ENCODE results near the gene LAPTM5. TPM values are rescaled to one million over a fixed set of nuclear protein-coding genes. Genes with fewer than 3 reads are reported as not detected.

LAPTM5 gene
- total and polyA plus RNA-seq, 8 donors = 4.6 to 48.4 (median 35.4) TPM

DNA sequence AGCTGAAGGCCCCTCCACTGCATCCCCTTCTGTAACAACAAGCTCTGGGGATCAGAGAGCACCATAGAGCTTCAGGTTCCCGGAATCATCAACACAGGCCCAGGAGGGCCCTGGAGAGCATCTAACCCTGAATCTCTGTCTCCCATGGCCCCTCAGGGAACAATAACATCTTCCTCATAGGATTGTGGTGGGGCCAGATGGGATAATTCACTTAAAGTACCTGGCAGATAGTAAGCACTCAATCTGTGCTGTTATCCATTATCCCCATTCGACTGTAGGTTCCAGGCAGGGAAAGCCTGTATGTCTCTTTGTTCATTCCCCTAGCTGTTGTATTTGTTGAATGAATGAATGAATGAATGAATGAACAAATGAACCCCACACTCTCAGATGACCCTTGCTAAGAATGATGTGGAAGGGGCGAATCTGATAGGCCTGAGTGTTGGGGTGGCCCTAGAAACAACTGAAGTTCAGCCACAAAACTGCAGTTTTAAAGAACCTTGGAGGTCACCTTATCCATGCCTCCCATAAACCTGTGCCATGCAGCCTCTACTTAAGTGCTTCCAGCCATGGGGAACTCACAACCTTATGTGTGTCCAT is 14.5 kb downstream of the LAPTM5 start:
- intact Hi-C loops (cut with DNase I; ENCODE audit: low total_unique reads) = no loop called here
- Histone ChIP-seq H3K4me1 (peaks cover 3 to 66% (median 9%) of the 10 kb centered on the region in 4 donors), H3K9me3 (no peaks in the 10 kb centered on the region), H3K36me3 (peaks cover 0 to 39% (median 17%) of the 10 kb centered on the region in 4 donors), H3K27ac (peak overlapping the region in 1 of 5 donors; percentile 7), H3K27me3 (no peaks in the 10 kb centered on the region), H3K4me3 (no peak overlapping the region)
- no peak for TF ChIP-seq EP300 (IDR thresholded peaks at IDR 0.05)
- TF ChIP-seq POLR2A (IDR thresholded peaks at IDR 0.05) = no peak
- TF ChIP-seq, protein P1, sequence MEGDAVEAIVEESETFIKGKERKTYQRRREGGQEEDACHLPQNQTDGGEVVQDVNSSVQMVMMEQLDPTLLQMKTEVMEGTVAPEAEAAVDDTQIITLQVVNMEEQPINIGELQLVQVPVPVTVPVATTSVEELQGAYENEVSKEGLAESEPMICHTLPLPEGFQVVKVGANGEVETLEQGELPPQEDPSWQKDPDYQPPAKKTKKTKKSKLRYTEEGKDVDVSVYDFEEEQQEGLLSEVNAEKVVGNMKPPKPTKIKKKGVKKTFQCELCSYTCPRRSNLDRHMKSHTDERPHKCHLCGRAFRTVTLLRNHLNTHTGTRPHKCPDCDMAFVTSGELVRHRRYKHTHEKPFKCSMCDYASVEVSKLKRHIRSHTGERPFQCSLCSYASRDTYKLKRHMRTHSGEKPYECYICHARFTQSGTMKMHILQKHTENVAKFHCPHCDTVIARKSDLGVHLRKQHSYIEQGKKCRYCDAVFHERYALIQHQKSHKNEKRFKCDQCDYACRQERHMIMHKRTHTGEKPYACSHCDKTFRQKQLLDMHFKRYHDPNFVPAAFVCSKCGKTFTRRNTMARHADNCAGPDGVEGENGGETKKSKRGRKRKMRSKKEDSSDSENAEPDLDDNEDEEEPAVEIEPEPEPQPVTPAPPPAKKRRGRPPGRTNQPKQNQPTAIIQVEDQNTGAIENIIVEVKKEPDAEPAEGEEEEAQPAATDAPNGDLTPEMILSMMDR (IDR thresholded peaks at IDR 0.05) = no peak
- TF ChIP-seq POLR2AphosphoS5 (IDR thresholded peaks at IDR 0.05) = no peak
- WGBS, 5 donors = 83 to 94% (median 90%) methylated on average over 3 of the region's 3 CpGs
- DNase-seq = no peak

DNA sequence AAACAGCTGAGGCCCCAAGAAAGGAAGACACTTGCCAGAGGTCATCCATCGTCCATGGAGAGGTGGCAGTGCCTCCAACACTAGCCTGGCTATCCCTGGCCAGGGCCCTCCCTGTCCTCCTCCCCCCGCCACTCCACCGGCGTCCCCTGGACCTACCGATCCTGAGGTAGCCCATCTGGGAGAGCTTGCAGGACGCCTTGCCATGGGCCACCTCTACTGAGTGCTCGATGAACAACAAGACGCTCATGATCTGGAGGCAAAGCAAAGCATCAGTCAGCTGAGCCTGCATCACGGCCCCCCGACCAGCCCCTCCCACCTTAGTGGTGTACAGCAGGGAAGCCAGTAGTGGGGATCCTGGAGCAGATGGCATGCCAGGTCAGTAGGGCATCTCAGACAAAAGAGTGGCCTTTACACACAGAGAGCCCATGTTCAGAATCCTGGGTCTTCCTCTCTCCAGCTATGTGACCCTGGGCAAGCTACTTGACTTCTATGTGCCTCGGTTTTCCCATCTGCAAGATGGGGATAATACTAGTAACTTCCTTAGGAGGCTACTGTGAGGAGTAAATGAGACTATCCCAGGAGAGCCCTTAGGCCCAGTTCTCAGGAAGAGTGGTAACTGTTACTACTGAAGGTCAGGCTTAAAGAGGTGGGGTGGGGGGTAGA is 15.1 kb downstream of the LAPTM5 start:
- WGBS, 5 donors = 77 to 87% (median 83%) methylated on average over 7 to 11 of the region's 11 CpGs
- Histone ChIP-seq H3K27ac (no peak overlapping the region), H3K9me3 (no peaks in the 10 kb centered on the region), H3K36me3 (peaks cover 0 to 45% (median 21%) of the 10 kb centered on the region in 4 donors), H3K4me3 (no peak overlapping the region), H3K4me1 (peaks cover 2 to 59% (median 8%) of the 10 kb centered on the region in 4 donors), H3K27me3 (no peaks in the 10 kb centered on the region)
- TF ChIP-seq EP300 (IDR thresholded peaks at IDR 0.05) (no peak), POLR2AphosphoS5 (IDR thresholded peaks at IDR 0.05) (no peak), POLR2A (IDR thresholded peaks at IDR 0.05) (no peak)
- TF ChIP-seq, protein P1 (IDR thresholded peaks at IDR 0.05) = no peak
- intact Hi-C loops (cut with DNase I; ENCODE audit: low total_unique reads) = no loop called here
- DNase-seq = no peak

DNA sequence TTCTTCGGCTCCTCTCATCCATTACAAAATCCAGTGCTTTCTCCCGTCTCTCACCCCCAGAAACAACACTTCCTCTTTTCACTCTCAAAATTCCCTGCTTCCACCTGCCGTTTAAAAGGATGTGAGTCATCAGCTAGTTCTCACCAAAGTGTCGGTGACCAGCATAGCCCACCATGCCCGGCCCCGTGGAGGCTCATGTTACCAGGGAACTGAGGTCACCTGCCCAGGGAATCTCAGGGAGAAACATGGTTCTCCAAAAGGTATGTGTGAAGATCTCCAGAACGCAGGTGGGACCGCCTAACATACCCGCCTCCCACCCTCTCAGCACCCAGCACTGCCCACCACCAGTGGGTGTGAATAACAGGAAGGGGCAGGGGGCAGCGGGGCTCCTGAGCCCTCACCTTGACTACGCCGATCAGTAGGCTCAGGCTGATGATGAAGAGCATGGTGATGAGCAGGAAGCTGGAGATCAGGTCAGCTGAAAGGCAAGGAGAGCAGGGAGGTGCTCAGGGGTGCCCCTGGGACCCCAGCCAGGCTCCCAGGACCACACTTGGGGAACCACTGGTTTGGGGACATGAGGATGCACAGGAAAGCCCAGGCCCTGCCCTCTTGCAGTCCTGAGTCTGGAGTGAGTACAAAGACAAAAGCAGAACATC is 16.2 kb downstream of the LAPTM5 start:
- TF ChIP-seq, protein P1 (IDR thresholded peaks at IDR 0.05) = no peak
- TF ChIP-seq POLR2AphosphoS5 (IDR thresholded peaks at IDR 0.05) (no peak), POLR2A (IDR thresholded peaks at IDR 0.05) (no peak), EP300 (IDR thresholded peaks at IDR 0.05) (no peak)
- Histone ChIP-seq H3K27me3 (no peaks in the 10 kb centered on the region), H3K9me3 (no peaks in the 10 kb centered on the region), H3K27ac (no peak overlapping the region), H3K36me3 (peaks cover 0 to 55% (median 29%) of the 10 kb centered on the region in 4 donors), H3K4me3 (no peak overlapping the region), H3K4me1 (peaks cover 0 to 49% (median 8%) of the 10 kb centered on the region in 4 donors)
- 59 to 66% (median 60%) methylated on average over 10 to 12 of the region's 12 CpGs for WGBS, 5 donors
- DNase-seq = no peak
- intact Hi-C loops (cut with DNase I; ENCODE audit: low total_unique reads) = no loop called here
